ENCODE measurements around the gene GPR68. TPM values are rescaled to one million over a fixed set of nuclear protein-coding genes. Genes with fewer than 3 reads are reported as not detected.

The GPR68 gene
- total RNA-seq, 1 donor from 2014 or later = 0.41 TPM

- intact Hi-C loops (cut with micrococcal nuclease) = no loop called here
- Histone ChIP-seq H3K27me3 (ENCODE audit: low read depth) (no peaks in the 10 kb centered on the region), H3K27ac (replicated peaks) (no peak overlapping the region), H3K36me3 (peaks cover 11% of the 10 kb centered on the region), H3K4me3 (no peak overlapping the region), H3K9me3 (replicated peaks) (no peaks in the 10 kb centered on the region), H3K4me1 (peaks cover 11% of the 10 kb centered on the region)
- no peak for TF ChIP-seq CTCF (IDR thresholded peaks at IDR 0.05; ENCODE audit: borderline replicate concordance)
- no peak for DNase-seq
Observed at GRCh38 chr14:91273273-91273884, 28.9 kb upstream of the GPR68 start.

GRCh38 chr14:91272341-91273272, 28.1 kb upstream of the GPR68 start:
- peaks cover 11% of the 10 kb centered on the region for H3K4me1 ChIP-seq
- no peak overlapping the region for H3K4me3 ChIP-seq
- intact Hi-C loops (cut with micrococcal nuclease) = no loop called here
- H3K36me3 ChIP-seq = peaks cover 4% of the 10 kb centered on the region
- H3K27me3 ChIP-seq (ENCODE audit: low read depth) = no peaks in the 10 kb centered on the region
- no peak overlapping the region for H3K27ac ChIP-seq (replicated peaks)
- no peak for TF ChIP-seq CTCF (IDR thresholded peaks at IDR 0.05; ENCODE audit: borderline replicate concordance)
- no peak for DNase-seq
- H3K9me3 ChIP-seq (replicated peaks) = no peaks in the 10 kb centered on the region

GRCh38 chr14:91271639-91272038, 27.1 kb upstream of the GPR68 start:
- H3K9me3 ChIP-seq (replicated peaks) = no peaks in the 10 kb centered on the region
- peaks cover 11% of the 10 kb centered on the region for H3K4me1 ChIP-seq
- no peak for TF ChIP-seq CTCF (IDR thresholded peaks at IDR 0.05; ENCODE audit: borderline replicate concordance)
- H3K4me3 ChIP-seq = no peak overlapping the region
- no peak overlapping the region for H3K27ac ChIP-seq (replicated peaks)
- no peak for DNase-seq
- no peaks in the 10 kb centered on the region for H3K36me3 ChIP-seq
- H3K27me3 ChIP-seq (ENCODE audit: low read depth) = no peaks in the 10 kb centered on the region
- intact Hi-C loops (cut with micrococcal nuclease) = no loop called here

- no peak for DNase-seq
- Histone ChIP-seq H3K36me3 (no peaks in the 10 kb centered on the region), H3K4me1 (peaks cover 11% of the 10 kb centered on the region), H3K27ac (replicated peaks) (no peak overlapping the region), H3K9me3 (replicated peaks) (no peaks in the 10 kb centered on the region), H3K4me3 (no peak overlapping the region), H3K27me3 (ENCODE audit: low read depth) (no peaks in the 10 kb centered on the region)
- intact Hi-C loops (cut with micrococcal nuclease) = no loop called here
- TF ChIP-seq CTCF (IDR thresholded peaks at IDR 0.05; ENCODE audit: borderline replicate concordance) = no peak
Observed at GRCh38 chr14:91270619-91271018, 26.1 kb upstream of the GPR68 start.

- no peaks in the 10 kb centered on the region for H3K36me3 ChIP-seq
- H3K27ac ChIP-seq (replicated peaks) = no peak overlapping the region
- no peak overlapping the region for H3K4me3 ChIP-seq
- H3K27me3 ChIP-seq (ENCODE audit: low read depth) = peaks cover 2% of the 10 kb centered on the region
- peaks cover 11% of the 10 kb centered on the region for H3K4me1 ChIP-seq
- no peak for TF ChIP-seq CTCF (IDR thresholded peaks at IDR 0.05; ENCODE audit: borderline replicate concordance)
- intact Hi-C loops (cut with micrococcal nuclease) = no loop called here
- H3K9me3 ChIP-seq (replicated peaks) = no peaks in the 10 kb centered on the region
- DNase-seq = no peak
Observed at GRCh38 chr14:91270188-91270587, 25.7 kb upstream of the GPR68 start.

Data from left ventricle myocardium inferior (tissue), 1 donor.